Subcutaneous abdominal adipose tissue (tissue), 5 donors: ENCODE measurements around the gene TMEM69.

Experiments used
- H3K27ac ChIP-seq: one replicate; pipeline ENCODE4 v1.7.0; 2013; ENCODE audit warnings: low read depth, mild to moderate bottlenecking, inconsistent platforms, low read length, moderate library complexity
- H3K27me3 ChIP-seq, 5 donors: one replicate each; pipeline ENCODE4 v1.7.0; 2013; ENCODE audit warnings: low read length in 5 of 5, inconsistent platforms in 1 of 5; ENCODE audit not compliant: control insufficient read depth in 5 of 5, insufficient read depth in 4 of 5
- H3K36me3 ChIP-seq, 5 donors: one replicate each; pipeline ENCODE4 v1.7.0; 2013; ENCODE audit warnings: low read length in 5 of 5; ENCODE audit not compliant: control insufficient read depth in 5 of 5, insufficient read depth in 5 of 5
- H3K4me1 ChIP-seq, 5 donors: one replicate each; pipeline ENCODE4 v1.7.0; 2013; ENCODE audit warnings: low read length in 5 of 5, mild to moderate bottlenecking in 3 of 5, moderate library complexity in 1 of 5; ENCODE audit not compliant: control insufficient read depth in 5 of 5, insufficient read depth in 5 of 5
- H3K4me3 ChIP-seq, 5 donors: one replicate each; pipeline ENCODE4 v1.7.0; 2013; ENCODE audit warnings: low read length in 5 of 5, low read depth in 1 of 5
- H3K9ac ChIP-seq, 5 donors: one replicate each; pipeline ENCODE4 v1.7.0; 2013; ENCODE audit warnings: low read length in 5 of 5, mild to moderate bottlenecking in 4 of 5, moderate library complexity in 3 of 5
- H3K9me3 ChIP-seq, 5 donors: one replicate each; pipeline ENCODE4 v1.7.0; 2013; ENCODE audit warnings: low read length in 5 of 5; ENCODE audit not compliant: control insufficient read depth in 5 of 5
- donor health status: healthy.
- donor health status: healthy.
- donor health status: healthy.
- donor health status: healthy.
- donor health status: healthy.

Gene TMEM69

GRCh38 chr1:45687754-45688740 lies at the start of gene TMEM69:
TSS of gene TMEM69 (plus strand) at chr1:45688181. CDS start at chr1:45691069, 2,888 bp downstream.
- H3K9ac ChIP-seq = peak within 1 kb of the TSS; percentile 79 to 99 (median 97)
- peaks cover 5 to 38% (median 35%) of the 10 kb centered on the region in 5 donors for H3K4me1 ChIP-seq
- peak within 1 kb of the TSS; percentile 97 for H3K27ac ChIP-seq
- H3K9me3 ChIP-seq = no peaks in the 10 kb centered on the region
- H3K36me3 ChIP-seq = peaks cover 1 to 17% (median 8%) of the 10 kb centered on the region in 5 donors
- H3K4me3 ChIP-seq = peak within 1 kb of the TSS; percentile 97 to 100 (median 99)
- H3K27me3 ChIP-seq = no peaks in the 10 kb centered on the region

GRCh38 chr1:45640293-45640692 lies 47.7 kb upstream of the TMEM69 start:
- Histone ChIP-seq H3K27ac (no peak overlapping the region), H3K36me3 (peaks cover 44 to 77% (median 57%) of the 10 kb centered on the region in 5 donors), H3K4me1 (no peaks in the 10 kb centered on the region), H3K4me3 (no peak overlapping the region), H3K9ac (no peak overlapping the region), H3K9me3 (no peaks in the 10 kb centered on the region), H3K27me3 (no peaks in the 10 kb centered on the region)

GRCh38 chr1:45643321-45643720 lies 44.7 kb upstream of the TMEM69 start:
- Histone ChIP-seq H3K27me3 (no peaks in the 10 kb centered on the region), H3K9me3 (no peaks in the 10 kb centered on the region), H3K27ac (no peak overlapping the region), H3K4me3 (no peak overlapping the region), H3K36me3 (peaks cover 27 to 62% (median 45%) of the 10 kb centered on the region in 5 donors), H3K4me1 (peaks cover 0 to 9% (median 5%) of the 10 kb centered on the region in 5 donors), H3K9ac (no peak overlapping the region)

GRCh38 chr1:45643978-45644377 lies 44.0 kb upstream of the TMEM69 start:
- no peaks in the 10 kb centered on the region for H3K27me3 ChIP-seq
- no peaks in the 10 kb centered on the region for H3K9me3 ChIP-seq
- no peak overlapping the region for H3K27ac ChIP-seq
- no peak overlapping the region for H3K9ac ChIP-seq
- peaks cover 24 to 56% (median 39%) of the 10 kb centered on the region in 5 donors for H3K36me3 ChIP-seq
- H3K4me3 ChIP-seq = no peak overlapping the region
- peaks cover 0 to 9% (median 5%) of the 10 kb centered on the region in 5 donors for H3K4me1 ChIP-seq

- Histone ChIP-seq H3K9me3 (no peaks in the 10 kb centered on the region), H3K9ac (no peak overlapping the region), H3K36me3 (peaks cover 25 to 55% (median 36%) of the 10 kb centered on the region in 5 donors), H3K4me3 (no peak overlapping the region), H3K4me1 (peaks cover 0 to 9% (median 5%) of the 10 kb centered on the region in 5 donors), H3K27ac (no peak overlapping the region), H3K27me3 (no peaks in the 10 kb centered on the region)
Observed at GRCh38 chr1:45644661-45645060, 43.3 kb upstream of the TMEM69 start.

GRCh38 chr1:45647248-45648021 lies 40.5 kb upstream of the TMEM69 start:
- H3K27me3 ChIP-seq = no peaks in the 10 kb centered on the region
- peaks cover 0 to 9% (median 5%) of the 10 kb centered on the region in 5 donors for H3K4me1 ChIP-seq
- peaks cover 27 to 55% (median 34%) of the 10 kb centered on the region in 5 donors for H3K36me3 ChIP-seq
- H3K4me3 ChIP-seq = no peak overlapping the region
- no peak overlapping the region for H3K27ac ChIP-seq
- H3K9me3 ChIP-seq = no peaks in the 10 kb centered on the region
- H3K9ac ChIP-seq = no peak overlapping the region

GRCh38 chr1:45654540-45655280 lies 33.3 kb upstream of the TMEM69 start:
- Histone ChIP-seq H3K9ac (no peak overlapping the region), H3K27ac (no peak overlapping the region), H3K27me3 (no peaks in the 10 kb centered on the region), H3K4me1 (no peaks in the 10 kb centered on the region), H3K4me3 (no peak overlapping the region), H3K36me3 (peaks cover 34 to 93% (median 86%) of the 10 kb centered on the region in 5 donors), H3K9me3 (no peaks in the 10 kb centered on the region)

- no peaks in the 10 kb centered on the region for H3K9me3 ChIP-seq
- no peak overlapping the region for H3K4me3 ChIP-seq
- H3K27ac ChIP-seq = no peak overlapping the region
- no peaks in the 10 kb centered on the region for H3K4me1 ChIP-seq
- H3K36me3 ChIP-seq = peaks cover 41 to 84% (median 79%) of the 10 kb centered on the region in 5 donors
- no peak overlapping the region for H3K9ac ChIP-seq
- no peaks in the 10 kb centered on the region for H3K27me3 ChIP-seq
Observed at GRCh38 chr1:45656573-45657226, 31.3 kb upstream of the TMEM69 start.

- Histone ChIP-seq H3K27me3 (no peaks in the 10 kb centered on the region), H3K36me3 (peaks cover 32 to 69% (median 66%) of the 10 kb centered on the region in 5 donors), H3K4me3 (no peak overlapping the region), H3K9me3 (no peaks in the 10 kb centered on the region), H3K9ac (no peak overlapping the region), H3K4me1 (no peaks in the 10 kb centered on the region), H3K27ac (no peak overlapping the region)
Observed at GRCh38 chr1:45658171-45658570, 29.8 kb upstream of the TMEM69 start.
